Measurements from ENCODE around the gene TAF1L.

TAF1L gene

DNA sequence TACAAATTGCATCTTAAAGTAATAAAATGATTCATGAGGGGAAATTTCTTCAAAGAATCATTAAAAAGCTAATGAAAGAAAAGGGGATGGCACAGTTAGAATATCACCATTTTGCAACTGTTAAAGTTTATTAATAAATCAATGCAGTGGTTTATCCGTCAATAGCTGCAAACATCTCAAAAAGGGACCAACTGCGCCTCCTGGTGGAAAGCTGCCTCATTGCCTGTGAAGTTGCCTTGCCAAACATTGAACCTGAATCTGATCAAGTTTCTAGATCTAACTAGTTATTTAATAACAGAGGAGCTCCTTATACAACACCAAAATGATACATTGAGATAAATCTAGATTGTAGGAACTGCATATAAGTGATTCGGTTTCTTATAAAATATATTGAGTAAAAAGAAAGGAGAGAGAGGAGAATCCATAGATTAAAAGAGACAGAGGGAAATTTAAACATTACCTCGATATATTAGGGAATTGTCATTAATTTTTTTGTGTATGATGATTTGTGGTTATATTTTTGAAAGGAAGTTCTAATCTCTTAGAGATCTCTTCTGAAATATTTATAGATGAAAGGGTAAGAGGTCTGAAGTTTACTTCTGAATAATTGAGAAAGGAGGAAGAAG, 55.6 kb downstream of the TAF1L start:
- no peak overlapping the region for H3K4me3 Mint-ChIP-seq
- peak; percentile 80 for DNase-seq
- peaks cover 12% of the 10 kb centered on the region for H3K27me3 Mint-ChIP-seq
- no peaks in the 10 kb centered on the region for H3K36me3 Mint-ChIP-seq (ENCODE audit: low read depth)
- peaks cover 2% of the 10 kb centered on the region for H3K4me1 Mint-ChIP-seq
- H3K27ac Mint-ChIP-seq: no peak overlapping the region
- ATAC-seq: peak; percentile 49
- H3K9me3 Mint-ChIP-seq: no peaks in the 10 kb centered on the region
